ENCODE measurements around the gene PRSS50. TPM values are rescaled to one million over a fixed set of nuclear protein-coding genes. Genes with fewer than 3 reads are reported as not detected.
A peak's percentile ranks its signal among the peaks of the same experiment; 100 is the strongest.

The PRSS50 gene
- total and polyA plus RNA-seq, 10 donors = 0.14 to 0.34 TPM; not detected in 8

DNA sequence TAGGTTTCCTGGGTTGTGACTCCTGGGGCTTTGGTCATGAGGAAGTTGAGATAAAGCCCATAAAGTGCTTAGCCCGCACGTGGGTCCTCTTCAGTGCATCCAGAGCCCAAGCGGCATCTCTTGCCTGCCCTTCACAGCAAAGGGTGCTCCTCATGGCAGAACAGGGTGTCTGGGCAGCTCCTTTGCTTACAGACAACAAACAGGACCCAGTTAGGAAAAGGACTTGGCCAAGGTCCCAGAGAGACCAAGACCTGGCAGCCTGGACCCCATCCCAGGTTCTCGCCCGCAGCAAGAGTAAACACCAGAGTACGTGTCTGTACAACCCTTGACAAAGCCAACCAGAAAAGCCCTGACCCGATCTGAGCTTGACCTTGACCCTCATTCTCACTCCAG, 51.2 kb downstream of the PRSS50 start:
- TF ChIP-seq, protein P1, sequence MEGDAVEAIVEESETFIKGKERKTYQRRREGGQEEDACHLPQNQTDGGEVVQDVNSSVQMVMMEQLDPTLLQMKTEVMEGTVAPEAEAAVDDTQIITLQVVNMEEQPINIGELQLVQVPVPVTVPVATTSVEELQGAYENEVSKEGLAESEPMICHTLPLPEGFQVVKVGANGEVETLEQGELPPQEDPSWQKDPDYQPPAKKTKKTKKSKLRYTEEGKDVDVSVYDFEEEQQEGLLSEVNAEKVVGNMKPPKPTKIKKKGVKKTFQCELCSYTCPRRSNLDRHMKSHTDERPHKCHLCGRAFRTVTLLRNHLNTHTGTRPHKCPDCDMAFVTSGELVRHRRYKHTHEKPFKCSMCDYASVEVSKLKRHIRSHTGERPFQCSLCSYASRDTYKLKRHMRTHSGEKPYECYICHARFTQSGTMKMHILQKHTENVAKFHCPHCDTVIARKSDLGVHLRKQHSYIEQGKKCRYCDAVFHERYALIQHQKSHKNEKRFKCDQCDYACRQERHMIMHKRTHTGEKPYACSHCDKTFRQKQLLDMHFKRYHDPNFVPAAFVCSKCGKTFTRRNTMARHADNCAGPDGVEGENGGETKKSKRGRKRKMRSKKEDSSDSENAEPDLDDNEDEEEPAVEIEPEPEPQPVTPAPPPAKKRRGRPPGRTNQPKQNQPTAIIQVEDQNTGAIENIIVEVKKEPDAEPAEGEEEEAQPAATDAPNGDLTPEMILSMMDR (IDR thresholded peaks at IDR 0.05 in 8 of 11, conservative IDR thresholded peaks at IDR 0.05 in 3 of 11) = no peak
- TF ChIP-seq POLR2AphosphoS5 (IDR thresholded peaks at IDR 0.05) (no peak), POLR2A (IDR thresholded peaks at IDR 0.05) (no peak)
- Histone ChIP-seq H3K36me3 (peaks cover 0 to 9% (median 0%) of the 10 kb centered on the region in 6 donors), H3K27me3 (replicated peaks in 1 of 7) (no peaks in the 10 kb centered on the region), H3K27ac (no peak overlapping the region), H3K9me3 (no peaks in the 10 kb centered on the region), H3K4me1 (peaks cover 0 to 22% (median 12%) of the 10 kb centered on the region in 6 donors), H3K4me3 (no peak overlapping the region)
- WGBS, 5 donors = 83 to 86% (median 85%) methylated on average over 5 to 7 of the region's 7 CpGs
- DNase-seq = peak; percentile 43
- intact Hi-C loops (cut with DNase I; ENCODE audit: low total_unique reads) = no loop called here

GRCh38 chr3:46665763-46666452, 51.8 kb downstream of the PRSS50 start:
- peaks cover 0 to 3% (median 0%) of the 10 kb centered on the region in 6 donors for H3K36me3 ChIP-seq
- intact Hi-C loops (cut with DNase I; ENCODE audit: low total_unique reads) = no loop called here
- TF ChIP-seq POLR2A (IDR thresholded peaks at IDR 0.05) (no peak), POLR2AphosphoS5 (IDR thresholded peaks at IDR 0.05) (no peak)
- TF ChIP-seq, protein P1 (IDR thresholded peaks at IDR 0.05 in 8 of 11, conservative IDR thresholded peaks at IDR 0.05 in 3 of 11) = no peak
- H3K4me3 ChIP-seq = no peak overlapping the region
- H3K27me3 ChIP-seq (replicated peaks in 1 of 7) = peaks cover 0 to 2% (median 0%) of the 10 kb centered on the region in 7 donors
- 86 to 93% (median 89%) methylated on average over 9 of the region's 9 CpGs for WGBS, 5 donors
- peaks cover 0 to 23% (median 12%) of the 10 kb centered on the region in 6 donors for H3K4me1 ChIP-seq
- peak; percentile 28 for DNase-seq
- H3K9me3 ChIP-seq = no peaks in the 10 kb centered on the region
- H3K27ac ChIP-seq = no peak overlapping the region

- Histone ChIP-seq H3K27me3 (replicated peaks in 1 of 7) (peaks cover 0 to 3% (median 0%) of the 10 kb centered on the region in 7 donors), H3K36me3 (no peaks in the 10 kb centered on the region), H3K27ac (no peak overlapping the region), H3K9me3 (no peaks in the 10 kb centered on the region), H3K4me1 (peaks cover 0 to 26% (median 12%) of the 10 kb centered on the region in 6 donors), H3K4me3 (no peak overlapping the region)
- intact Hi-C loops (cut with DNase I; ENCODE audit: low total_unique reads) = no loop called here
- DNase-seq = peak; percentile 61
- TF ChIP-seq, protein P1 (IDR thresholded peaks at IDR 0.05 in 8 of 11, conservative IDR thresholded peaks at IDR 0.05 in 3 of 11) = no peak
- TF ChIP-seq POLR2A (IDR thresholded peaks at IDR 0.05) (no peak), POLR2AphosphoS5 (IDR thresholded peaks at IDR 0.05) (no peak)
- 68 to 88% (median 74%) methylated on average over 22 to 23 of the region's 23 CpGs for WGBS, 5 donors
Measured at GRCh38 chr3:46664971-46665762, 52.5 kb downstream of the PRSS50 start.
